Globus pallidus (tissue), 1 donor: ENCODE results near the gene NPFFR2.
"Not testable (repeated sequence)": the region's sequence is repeated elsewhere in the genome, so short reads cannot be mapped to it uniquely, and the experiment has no call there.

Experiments used
- DNase-seq: peaks from one replicate; pipeline ENCODE4 v3.0.0-alpha.2; 2015; ENCODE audit warnings: low spot score

The NPFFR2 gene

GRCh38 chr4:72111863-72112262 lies 80.1 kb downstream of the NPFFR2 start:
- DNase-seq: no peak

- DNase-seq: no peak
Observed at GRCh38 chr4:72112514-72113156, 80.8 kb downstream of the NPFFR2 start.

DNA sequence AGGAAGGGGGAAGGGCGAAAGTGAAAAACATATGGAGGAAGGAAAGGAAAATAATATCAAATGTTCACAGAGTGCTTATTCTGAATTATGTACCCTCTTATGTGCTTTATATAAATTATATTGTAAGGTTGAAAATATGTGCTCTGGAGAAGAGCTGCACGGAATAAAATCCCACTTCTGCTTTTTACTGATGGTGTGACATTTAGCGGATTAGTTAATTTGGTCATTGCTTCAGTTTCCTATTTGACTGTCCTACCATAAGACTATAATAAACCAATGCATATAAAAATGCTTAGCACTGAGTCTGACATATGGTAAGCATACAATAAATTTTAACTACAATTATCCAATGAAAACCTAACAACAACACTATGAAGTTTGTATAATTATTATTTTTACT lies 86.2 kb downstream of the NPFFR2 start:
- no peak for DNase-seq

DNA sequence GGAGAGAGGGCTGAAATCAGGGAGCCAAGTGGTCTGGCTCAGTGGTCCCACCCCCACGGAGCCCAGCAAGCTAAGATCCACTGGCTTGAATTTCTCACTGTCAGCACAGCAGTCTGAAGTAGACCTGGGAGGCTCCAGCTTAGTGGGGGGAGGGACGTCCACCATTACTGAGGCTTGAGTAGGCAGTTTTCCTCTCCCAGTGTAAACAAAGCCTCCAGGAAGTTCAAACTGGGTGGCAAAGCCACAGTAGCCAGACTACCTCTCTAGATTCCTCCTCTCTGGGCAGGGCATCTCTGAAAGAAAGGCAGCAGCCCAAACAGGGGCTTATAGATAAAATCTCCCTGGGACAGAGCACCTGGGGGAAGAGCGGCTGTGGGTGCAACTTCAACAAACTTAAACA lies 88.1 kb downstream of the NPFFR2 start:
- no peak for DNase-seq

- no peak for DNase-seq
Observed at GRCh38 chr4:72128741-72129140, 96.9 kb downstream of the NPFFR2 start.

DNA sequence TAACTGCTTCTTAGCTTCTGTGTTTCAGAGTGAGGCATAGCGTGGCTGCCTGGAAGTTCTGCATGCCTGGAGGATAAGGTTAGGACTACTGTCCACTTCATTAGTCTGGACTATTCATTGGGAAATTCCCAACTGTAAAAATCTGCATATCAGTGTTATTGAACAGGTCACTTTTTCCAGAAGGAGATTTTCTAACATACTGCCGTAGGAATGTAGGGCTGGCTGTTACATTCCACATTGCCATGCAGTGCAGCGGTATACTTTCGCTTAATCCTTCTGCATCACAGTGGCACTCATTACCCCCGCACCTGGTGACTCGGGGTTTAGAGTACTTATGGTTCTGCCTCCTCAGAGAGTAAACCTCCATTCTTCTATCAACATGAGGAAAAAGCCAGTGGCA lies 104.6 kb downstream of the NPFFR2 start:
- no peak for DNase-seq

DNA sequence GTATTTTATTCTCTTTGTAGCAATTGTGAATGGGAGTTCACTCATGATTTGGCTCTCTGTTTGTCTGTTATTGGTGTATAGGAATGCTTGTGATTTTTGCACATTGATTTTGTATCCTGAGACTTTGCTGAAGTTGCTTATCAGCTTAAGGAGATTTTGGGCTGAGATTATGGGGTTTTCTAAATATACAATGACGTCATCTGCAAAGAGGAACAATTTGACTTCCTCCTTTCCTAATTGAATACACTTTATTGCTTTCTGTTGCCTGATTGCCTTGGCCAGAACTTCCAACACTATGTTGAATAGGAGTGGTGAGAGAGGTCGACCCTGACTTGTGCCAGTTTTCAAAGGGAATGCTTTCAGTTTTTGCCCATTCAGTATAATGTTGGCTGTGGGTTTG lies 108.2 kb downstream of the NPFFR2 start:
- not testable (repeated sequence) for DNase-seq

GRCh38 chr4:72144241-72144640 lies 112.4 kb downstream of the NPFFR2 start:
- DNase-seq: no peak

DNA sequence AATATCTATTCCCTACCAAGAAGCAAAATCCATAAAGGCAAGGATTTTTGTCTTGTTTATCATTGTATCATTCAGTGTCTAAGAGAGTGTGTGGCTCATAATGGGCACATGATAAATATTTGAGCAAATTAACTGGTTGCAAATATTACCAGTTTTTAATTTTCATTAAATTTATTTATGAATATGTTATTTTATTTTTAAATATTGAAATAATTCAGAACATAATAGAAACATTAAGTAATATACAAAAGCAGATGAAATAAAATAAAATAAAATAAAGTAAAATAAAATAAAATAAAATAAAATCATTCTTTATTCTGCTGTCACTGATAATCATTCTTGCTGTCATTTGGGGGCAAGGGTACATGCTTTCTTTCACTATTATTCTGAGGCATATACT lies 120.9 kb downstream of the NPFFR2 start:
- DNase-seq: no peak

DNA sequence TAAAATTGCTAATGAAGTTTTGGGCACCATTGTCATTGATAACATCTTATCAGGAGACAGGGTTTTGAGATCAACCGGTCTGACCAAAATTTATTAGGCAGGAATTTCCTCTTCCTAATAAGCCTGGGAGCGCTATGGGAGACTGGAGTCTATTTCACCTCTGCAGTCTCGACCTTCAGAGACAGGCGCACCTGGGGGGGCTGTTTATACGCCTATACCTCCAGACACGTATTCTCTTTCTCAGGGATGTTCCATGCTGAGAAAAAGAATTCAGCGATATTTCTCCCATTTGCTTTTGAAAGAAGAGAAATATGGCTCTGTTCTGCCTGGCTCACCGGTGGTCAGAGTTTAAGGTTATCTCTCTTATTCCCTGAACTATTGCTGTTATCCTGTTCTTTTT lies 121.8 kb downstream of the NPFFR2 start:
- DNase-seq: not testable (repeated sequence)

GRCh38 chr4:72169285-72169684 lies 137.5 kb downstream of the NPFFR2 start:
- not testable (repeated sequence) for DNase-seq

DNA sequence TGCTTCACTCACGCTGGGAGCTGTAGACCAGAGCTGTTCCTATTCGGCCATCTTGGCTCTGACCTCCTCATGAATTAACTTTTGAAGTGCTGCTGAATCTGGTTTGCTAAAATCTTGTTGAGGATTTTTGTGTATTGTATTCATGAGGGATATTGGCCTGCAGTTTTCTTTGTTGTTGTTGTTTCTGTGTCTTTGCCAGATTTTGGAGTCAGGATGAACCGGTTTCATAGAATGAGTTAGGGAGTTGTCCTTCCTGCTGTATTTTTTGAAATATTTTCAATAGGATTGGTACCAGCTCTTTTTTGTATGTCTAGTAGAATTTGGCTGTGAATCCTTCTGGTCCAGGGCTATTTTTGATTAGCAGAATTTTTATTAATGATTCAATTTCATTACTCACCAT lies 138.1 kb downstream of the NPFFR2 start:
- no peak for DNase-seq

- DNase-seq: no peak
Observed at GRCh38 chr4:72171761-72172160, 140.0 kb downstream of the NPFFR2 start.

DNA sequence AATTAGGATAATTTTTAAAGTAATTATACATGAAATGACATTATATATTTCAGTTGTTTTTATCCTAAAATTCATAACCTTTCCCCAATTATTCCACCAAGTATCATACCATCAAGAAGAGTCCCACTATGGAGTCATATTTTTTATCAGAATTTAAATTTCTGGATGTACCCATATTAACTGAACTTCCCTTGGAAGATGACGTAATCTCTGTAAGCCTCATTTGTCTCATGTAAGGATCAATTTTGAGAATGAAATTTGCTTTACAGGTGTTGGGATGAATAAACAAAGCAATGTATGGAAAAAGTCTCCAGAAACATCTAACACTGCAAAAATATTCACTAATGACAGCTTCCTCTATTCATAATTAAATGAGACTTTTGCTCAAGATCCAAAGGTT lies 147.5 kb downstream of the NPFFR2 start:
- no peak for DNase-seq

GRCh38 chr4:72186714-72187113 lies 154.9 kb downstream of the NPFFR2 start:
- no peak for DNase-seq

- no peak for DNase-seq
Observed at GRCh38 chr4:72194046-72194445, 162.2 kb downstream of the NPFFR2 start.

DNA sequence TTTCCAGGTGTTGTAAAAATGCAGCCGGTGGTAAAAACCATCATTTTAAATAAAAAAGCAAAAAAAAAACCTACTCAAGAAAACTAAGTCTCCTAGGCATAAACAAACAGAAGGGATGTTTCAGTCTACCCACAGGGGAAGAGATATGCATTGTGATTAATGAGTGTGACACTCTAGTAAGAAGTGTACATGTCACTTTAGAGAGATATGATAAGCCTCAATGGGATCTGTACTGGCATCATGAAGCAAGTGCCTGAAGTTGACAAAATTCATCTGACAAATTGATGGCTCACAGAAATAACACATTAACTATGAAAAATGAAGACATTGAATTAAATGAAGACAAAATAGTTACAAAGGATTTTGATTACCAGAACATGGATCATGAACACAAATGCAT lies 162.7 kb downstream of the NPFFR2 start:
- DNase-seq: no peak
